B cell (primary cell): ENCODE results near the gene OR7C1. TPM values are rescaled to one million over a fixed set of nuclear protein-coding genes. Genes with fewer than 3 reads are reported as not detected.

Source experiments
- ATAC-seq: fragments of 200-7000 bp; cut with Tn5 transposase; one replicate; pipeline ENCODE4 v1.10.0; 2021; ENCODE audit warnings: low read depth, mild to moderate bottlenecking, moderate number of reproducible peaks, moderate library complexity
- CTCF ChIA-PET: fragments of 350-600 bp; sonication (Branson Sonifier 250); formaldehyde crosslinking; loops from one replicate; lab custom pipeline; 2021; ENCODE audit warnings: antibody characterized with exemption, inconsistent platforms; lab: Charles Lee
- POLR2A ChIA-PET: fragments of 350-600 bp; sonication (Branson Sonifier 250); formaldehyde crosslinking; loops from one replicate; lab custom pipeline; 2021; ENCODE audit warnings: antibody characterized with exemption; lab: Charles Lee
- DNase-seq: peaks from one replicate; pipeline ENCODE4 v3.0.0; 2013
- H2AFZ ChIP-seq: 2 replicates; pipeline ENCODE4 v1.6.1; 2012; ENCODE audit warnings: mild to moderate bottlenecking, low read depth, low read length; ENCODE audit not compliant: insufficient read depth, poor library complexity, severe bottlenecking
- H3K27ac ChIP-seq, 2 donors: 1 replicate in 1 of 2; 2 replicates in 1 of 2; pipeline ENCODE4 v1.5.1; 2012 to 2013; ENCODE audit warnings: low read length in 2 of 2, mild to moderate bottlenecking in 2 of 2, moderate library complexity in 1 of 2
- H3K27me3 ChIP-seq, 4 experiments: fragments of 200-600 bp in 1 of 4; sonication (generic) in 1 of 4; replicated peaks in 1 of 4; 1 replicate in 2 of 4; 2 replicates in 2 of 4; pipeline versions ENCODE4 v1.6.1 to v1.7.0; 2013 to 2016; ENCODE audit warnings: low read length in 3 of 4, mild to moderate bottlenecking in 2 of 4, mixed read lengths in 1 of 4, moderate library complexity in 1 of 4; ENCODE audit not compliant: insufficient read depth in 4 of 4, control insufficient read depth in 3 of 4; ENCODE audit errors: control extremely low read depth in 1 of 4
- H3K36me3 ChIP-seq, 2 experiments: replicated peaks in 1 of 2; 1 replicate in 1 of 2; 2 replicates in 1 of 2; pipeline versions ENCODE4 v1.6.1 to v1.7.1; 2013; ENCODE audit warnings: low read length in 1 of 2; ENCODE audit not compliant: insufficient read depth in 2 of 2, control insufficient read depth in 1 of 2; ENCODE audit errors: control extremely low read depth in 1 of 2, extremely low read depth in 1 of 2
- H3K4me1 ChIP-seq, 2 donors: fragments of 200-600 bp in 1 of 2; sonication (generic) in 1 of 2; 1 replicate in 1 of 2; 2 replicates in 1 of 2; pipeline versions ENCODE4 v1.5.1 to v1.6.1; 2013 to 2017; ENCODE audit warnings: low read length in 2 of 2; ENCODE audit not compliant: control insufficient read depth in 2 of 2, insufficient read depth in 2 of 2
- H3K4me2 ChIP-seq: replicated peaks from 2 replicates; pipeline ENCODE3; 2012; ENCODE audit warnings: mild to moderate bottlenecking, low read depth, low read length; ENCODE audit not compliant: poor library complexity, severe bottlenecking
- H3K4me3 ChIP-seq, 5 experiments: fragments of 200-600 bp in 1 of 5; sonication (generic) in 1 of 5; 1 replicate in 3 of 5; 2 replicates in 2 of 5; pipeline versions ENCODE4 v1.5.1 to v1.7.0; 2011 to 2016; ENCODE audit warnings: low read length in 4 of 5, mild to moderate bottlenecking in 4 of 5, low read depth in 2 of 5, control low read depth in 1 of 5, moderate library complexity in 1 of 5; ENCODE audit not compliant: insufficient read depth in 1 of 5; ENCODE audit errors: control extremely low read depth in 1 of 5, extremely low read depth in 1 of 5
- H3K79me2 ChIP-seq: fragments of 200-600 bp; sonication (generic); one replicate; pipeline ENCODE4 v1.6.0; 2016; ENCODE audit warnings: low read length; ENCODE audit not compliant: control insufficient read depth, insufficient read depth
- H3K9ac ChIP-seq: fragments of 200-600 bp; sonication (generic); 2 replicates; pipeline ENCODE4 v1.6.1; 2017; ENCODE audit warnings: mild to moderate bottlenecking, low read length, moderate library complexity
- H3K9me3 ChIP-seq, 3 donors: one replicate each; pipeline versions ENCODE4 v1.6.1 to v1.7.1; 2013; ENCODE audit warnings: low read length in 2 of 3; ENCODE audit not compliant: control insufficient read depth in 2 of 3, insufficient read depth in 1 of 3; ENCODE audit errors: control extremely low read depth in 1 of 3
- H4K20me1 ChIP-seq: 2 replicates; pipeline ENCODE4 v1.6.0; 2012; ENCODE audit warnings: mild to moderate bottlenecking, low read length; ENCODE audit not compliant: insufficient read depth, control insufficient read depth, poor library complexity, severe bottlenecking
- H3K27ac Mint-ChIP-seq: one replicate; pipeline ENCODE4 v1.8.0; 2021; ENCODE audit warnings: mixed read lengths
- H3K27me3 Mint-ChIP-seq: one replicate; pipeline ENCODE4 v1.8.0; 2021; ENCODE audit warnings: mixed read lengths
- H3K4me1 Mint-ChIP-seq: one replicate; pipeline ENCODE4 v1.8.0; 2021; ENCODE audit warnings: mixed read lengths
- H3K4me3 Mint-ChIP-seq: one replicate; pipeline ENCODE4 v1.8.0; 2021; ENCODE audit warnings: mixed read lengths
- H3K9me3 Mint-ChIP-seq: one replicate; pipeline ENCODE4 v1.8.0; 2022; ENCODE audit warnings: mixed read lengths; ENCODE audit not compliant: insufficient read depth
- CTCF ChIP-seq: fragments of 200-600 bp; IDR thresholded peaks from one replicate; pipeline ENCODE4 v1.8.0; 2022; ENCODE audit warnings: antibody characterized with exemption, mild to moderate bottlenecking
- EZH2 ChIP-seq: IDR thresholded peaks from 2 replicates; pipeline ENCODE4 v1.6.1; 2012; ENCODE audit warnings: borderline replicate concordance, low read depth, mild to moderate bottlenecking, moderate library complexity, low read length; ENCODE audit not compliant: insufficient read depth, poor library complexity, severe bottlenecking
- WGBS: methylation state at CpG from one replicate; pipeline ENCODE4 v1.1.5; 2013; ENCODE audit warnings: missing lambda C conversion rate; ENCODE audit not compliant: insufficient coverage; 5-methylcytosine and 5-hydroxymethylcytosine counted together
- intact Hi-C: fragments of 100-400 bp; cut with micrococcal nuclease; formaldehyde crosslinking; loops from one replicate; pipeline ENCODE4 v1.10.0; 2022
- polyA plus RNA-seq: library from polyadenylated mRNA; depleted of rRNA; stranded (reverse); fragments of >200 nt; gene quantifications from 2 replicates; pipeline ENCODE4 v1.2.3, GENCODE V29; 2012
- total RNA-seq, 2 donors: library from RNA; stranded (reverse); fragments of 120-200 nt in 1 of 2; gene quantifications; 1 replicate in 1 of 2; 2 replicates in 1 of 2; pipeline versions ENCODE4 v1.2.3 to v1.2.4, GENCODE V29; 2013 to 2022

The OR7C1 gene
- total and polyA plus RNA-seq, 2 donors (not counting 1 experiment from before 2014, with no cell fraction given) = not detected

- H3K27ac Mint-ChIP-seq = no peak overlapping the region
- no CpG with 5 or more reads among the region's 5 CpGs for WGBS
- Histone ChIP-seq H3K36me3 (no peaks in the 10 kb centered on the region), H3K4me3 (no peak overlapping the region), H3K9ac (no peak overlapping the region), H4K20me1 (no peaks in the 10 kb centered on the region), H3K27ac (no peak overlapping the region), H3K79me2 (no peaks in the 10 kb centered on the region), H3K4me2 (no peak overlapping the region), H2AFZ (no peak overlapping the region), H3K9me3 (no peaks in the 10 kb centered on the region), H3K4me1 (no peaks in the 10 kb centered on the region), H3K27me3 (peaks cover 0 to 6% (median 0%) of the 10 kb centered on the region in 4 experiments)
- POLR2A ChIA-PET = no interaction called here
- no peak overlapping the region for H3K4me3 Mint-ChIP-seq
- no peaks in the 10 kb centered on the region for H3K4me1 Mint-ChIP-seq
- H3K9me3 Mint-ChIP-seq = no peaks in the 10 kb centered on the region
- intact Hi-C loops = no loop called here
- DNase-seq = no peak
- CTCF ChIA-PET = interaction anchor here (0.8 to 1.1 kb wide), 2 partner anchors 283 to 687 kb away, joined by 3 to 4 read pairs; no protein-coding TSS in a partner anchor
- H3K27me3 Mint-ChIP-seq = peaks cover 49% of the 10 kb centered on the region
- no peak for TF ChIP-seq CTCF
- no peak for TF ChIP-seq EZH2
- ATAC-seq = no peak
These were observed 33.5 kb upstream of the OR7C1 start for GRCh38 chr19:14868497-14868896.

- no peaks in the 10 kb centered on the region for H4K20me1 ChIP-seq
- 100% methylated on average over 3 of the region's 5 CpGs for WGBS
- Mint-ChIP-seq H3K27me3 (peaks cover 43% of the 10 kb centered on the region), H3K4me3 (no peak within 1 kb of the TSS), H3K9me3 (no peaks in the 10 kb centered on the region), H3K4me1 (no peaks in the 10 kb centered on the region), H3K27ac (no peak within 1 kb of the TSS)
- H3K9me3 ChIP-seq = no peaks in the 10 kb centered on the region
- intact Hi-C loops = no loop called here
- H2AFZ ChIP-seq = no peak within 1 kb of the TSS
- H3K4me3 ChIP-seq = no peak within 1 kb of the TSS
- H3K9ac ChIP-seq = no peak within 1 kb of the TSS
- ChIA-PET CTCF (interaction anchor here (0.5 to 0.7 kb wide), 2 partner anchors 252 to 1021 kb away, joined by 3 read pairs; no protein-coding TSS in a partner anchor), POLR2A (no interaction called here)
- H3K4me2 ChIP-seq = no peak within 1 kb of the TSS
- H3K27ac ChIP-seq = no peak within 1 kb of the TSS
- TF ChIP-seq CTCF = no peak
- TF ChIP-seq EZH2 = no peak
- H3K27me3 ChIP-seq = no peaks in the 10 kb centered on the region
- DNase-seq (no peak), ATAC-seq (no peak)
- H3K4me1 ChIP-seq = no peaks in the 10 kb centered on the region
- no peaks in the 10 kb centered on the region for H3K79me2 ChIP-seq
- H3K36me3 ChIP-seq = no peaks in the 10 kb centered on the region
These were observed 13.8 kb upstream of the OR7C1 start, which contains the start of gene OR7A10 for GRCh38 chr19:14848822-14849221. OR7A10 (minus strand) TSS chr19:14848922; CDS start chr19:14841877, 7,045 bp downstream.
